ENCODE measurements around the gene ZNF451.

- TF ChIP-seq CTCF (IDR thresholded peaks at IDR 0.05): no peak
- TF ChIP-seq POLR2A (IDR thresholded peaks at IDR 0.05): no peak
- no peak for TF ChIP-seq EP300 (IDR thresholded peaks at IDR 0.05)
Measured at GRCh38 chr6:57134954-57135353, 45.0 kb downstream of the ZNF451 start.

All from upper lobe of left lung (tissue), 4 donors.